ENCODE data around the gene CSTF3.
A peak's percentile ranks its signal among the peaks of the same experiment; 100 is the strongest.
"Not testable (repeated sequence)": the region's sequence is repeated elsewhere in the genome, so short reads cannot be mapped to it uniquely, and the experiment has no call there.

CSTF3 gene

DNA sequence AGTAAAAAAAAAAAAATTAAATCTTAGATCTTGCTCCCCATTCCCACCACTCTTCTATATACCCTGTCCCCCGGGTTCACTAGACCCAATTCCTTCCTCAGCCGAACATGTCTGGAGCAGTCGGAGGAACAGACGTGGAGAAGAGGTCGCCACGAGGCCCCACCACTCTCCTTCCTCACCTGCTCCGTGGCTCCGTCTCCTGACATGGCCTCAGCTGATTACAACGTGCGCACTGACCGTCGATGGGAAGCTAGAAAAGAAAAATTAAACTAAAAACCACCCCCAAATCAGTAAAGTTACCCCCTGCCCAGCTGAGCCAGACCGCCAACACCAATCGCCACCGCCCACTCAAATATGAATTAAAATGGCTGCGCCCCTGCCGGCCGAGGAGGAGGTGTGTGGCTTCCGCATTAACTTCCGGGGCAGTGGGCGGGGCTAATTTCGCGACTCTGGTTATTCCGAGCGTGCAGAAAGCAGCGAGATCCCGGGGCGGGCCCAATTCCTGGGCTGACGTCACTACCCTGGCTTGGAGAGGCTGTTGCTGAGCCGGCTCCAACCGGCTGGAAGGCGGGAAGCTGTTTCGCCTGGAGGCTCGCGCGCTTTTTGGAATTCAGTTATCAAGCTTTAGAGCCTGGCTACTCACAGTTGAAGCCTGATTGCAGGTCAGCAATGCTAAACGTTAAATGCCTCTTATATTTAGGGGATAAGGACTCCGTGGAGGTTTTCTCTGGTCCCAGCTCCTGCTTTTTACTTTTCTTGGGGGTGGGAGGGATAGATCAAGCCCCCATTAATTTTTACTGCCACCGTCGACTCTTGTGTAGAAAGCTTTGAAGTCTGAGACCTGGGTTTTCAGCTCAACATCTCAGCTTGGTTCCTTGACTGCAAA, at the start of gene CSTF3:
Gene CSTF3, minus strand, starts transcription at position 361 of the 886 bp plus-strand sequence. Its CDS starts 155 bp downstream, at position 206.
- DNase-seq: peak; percentile 99

DNA sequence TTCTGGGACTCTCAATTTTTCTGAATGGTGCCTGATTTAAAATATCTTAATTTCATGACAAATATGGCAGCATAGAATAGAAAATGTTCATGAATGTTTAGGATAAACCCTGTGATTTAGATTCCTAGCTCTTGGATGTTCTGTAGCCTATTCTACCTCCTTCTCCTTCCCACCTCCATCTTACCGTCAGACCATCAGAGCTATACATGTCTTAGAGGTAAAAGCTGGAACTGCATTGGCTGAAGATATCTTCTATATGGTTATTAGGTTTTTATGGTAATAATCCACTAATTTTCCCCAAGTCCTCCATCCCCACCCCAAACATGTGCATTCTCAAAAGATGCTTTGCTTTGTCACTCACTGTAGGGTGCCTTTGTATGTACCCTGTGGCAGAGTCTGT, 46.9 kb upstream of the CSTF3 start:
- no peak for DNase-seq

- no peak for DNase-seq
Observed at GRCh38 chr11:33207408-33207985, 46.2 kb upstream of the CSTF3 start.

DNA sequence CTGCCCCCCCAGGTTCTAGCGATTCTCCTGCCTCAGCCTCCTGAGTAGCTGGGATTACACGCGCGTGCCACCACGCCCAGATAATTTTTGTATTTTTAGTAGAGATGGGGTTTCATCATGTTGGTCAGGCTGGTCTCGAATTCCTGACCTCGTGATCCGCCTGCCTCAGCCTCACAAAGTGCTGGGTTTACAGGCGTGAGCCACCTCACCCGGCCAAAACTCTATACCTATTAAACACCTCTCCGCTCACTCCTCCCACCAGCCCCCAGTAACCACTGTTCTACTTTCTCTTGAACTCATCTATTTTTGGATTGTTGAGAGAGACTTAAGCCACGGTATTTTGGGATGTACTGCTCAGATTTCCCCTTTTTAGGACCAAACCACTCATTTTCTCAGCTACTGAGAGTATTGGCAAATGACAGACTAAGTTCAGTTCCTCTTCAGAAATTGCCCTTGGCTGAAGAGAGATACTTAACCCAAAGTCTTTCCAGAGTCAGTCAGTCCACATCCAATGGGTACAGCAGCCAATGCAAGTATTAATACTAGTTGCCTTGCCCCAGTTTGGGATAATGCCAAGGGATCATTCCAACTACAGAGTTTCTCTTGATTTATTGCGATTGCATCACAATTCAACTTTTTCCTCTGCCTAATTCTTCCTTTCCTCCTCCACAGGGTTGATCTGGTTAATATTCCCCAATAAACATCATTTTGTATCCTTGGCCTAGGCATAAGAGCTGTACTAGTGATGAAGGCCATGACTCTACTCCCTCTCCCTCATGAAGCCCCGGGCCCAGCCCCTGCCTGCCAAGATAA, 36.8 kb upstream of the CSTF3 start:
- no peak for DNase-seq

- DNase-seq: no peak
Observed at GRCh38 chr11:33195462-33196173, 34.3 kb upstream of the CSTF3 start.

DNA sequence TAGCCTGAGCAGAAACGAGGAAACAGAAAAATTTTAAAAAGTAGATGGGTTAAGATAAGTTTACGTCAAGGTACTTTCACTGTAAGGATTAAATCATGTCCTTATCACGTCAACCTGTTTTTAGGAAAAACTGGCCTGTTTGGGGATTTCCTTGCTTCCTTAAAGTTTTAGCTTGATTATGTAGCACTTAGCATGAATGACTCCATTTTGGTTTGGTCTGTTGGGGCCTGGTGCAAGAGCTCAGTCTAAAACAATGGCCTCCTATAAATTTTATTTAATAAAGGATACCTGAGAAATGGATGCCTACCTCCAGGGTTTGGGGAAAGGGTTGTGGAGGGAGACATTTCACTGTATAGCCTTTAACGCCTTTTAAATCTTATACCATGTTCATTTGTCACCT, 33.2 kb upstream of the CSTF3 start:
- DNase-seq: no peak

GRCh38 chr11:33191467-33191866, 30.2 kb upstream of the CSTF3 start:
- no peak for DNase-seq

- DNase-seq: no peak
Observed at GRCh38 chr11:33187998-33188722, 26.9 kb upstream of the CSTF3 start.

DNA sequence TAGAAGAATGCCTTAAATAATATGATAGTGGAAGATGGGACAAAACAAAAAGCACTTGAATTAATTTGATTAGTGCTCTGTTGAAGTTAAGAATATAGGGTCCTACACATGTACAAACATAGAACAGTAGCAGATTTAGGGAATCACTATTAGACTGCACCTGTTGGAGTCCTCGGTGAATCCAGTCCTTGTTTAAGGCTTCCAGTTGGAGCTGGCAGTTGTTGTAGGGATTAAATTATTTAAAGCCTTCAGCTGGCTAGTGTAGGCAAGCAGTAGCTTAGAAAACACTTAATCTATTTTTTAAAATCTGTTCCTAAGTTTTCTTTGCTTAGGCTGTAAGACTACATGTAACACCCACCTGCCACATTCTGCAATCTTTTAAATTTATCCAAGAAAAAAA, 24.5 kb upstream of the CSTF3 start:
- no peak for DNase-seq

- DNase-seq: no peak
Observed at GRCh38 chr11:33182246-33182878, 21.1 kb upstream of the CSTF3 start.

- DNase-seq: no peak
Observed at GRCh38 chr11:33179348-33179803, 18.1 kb upstream of the CSTF3 start.

DNA sequence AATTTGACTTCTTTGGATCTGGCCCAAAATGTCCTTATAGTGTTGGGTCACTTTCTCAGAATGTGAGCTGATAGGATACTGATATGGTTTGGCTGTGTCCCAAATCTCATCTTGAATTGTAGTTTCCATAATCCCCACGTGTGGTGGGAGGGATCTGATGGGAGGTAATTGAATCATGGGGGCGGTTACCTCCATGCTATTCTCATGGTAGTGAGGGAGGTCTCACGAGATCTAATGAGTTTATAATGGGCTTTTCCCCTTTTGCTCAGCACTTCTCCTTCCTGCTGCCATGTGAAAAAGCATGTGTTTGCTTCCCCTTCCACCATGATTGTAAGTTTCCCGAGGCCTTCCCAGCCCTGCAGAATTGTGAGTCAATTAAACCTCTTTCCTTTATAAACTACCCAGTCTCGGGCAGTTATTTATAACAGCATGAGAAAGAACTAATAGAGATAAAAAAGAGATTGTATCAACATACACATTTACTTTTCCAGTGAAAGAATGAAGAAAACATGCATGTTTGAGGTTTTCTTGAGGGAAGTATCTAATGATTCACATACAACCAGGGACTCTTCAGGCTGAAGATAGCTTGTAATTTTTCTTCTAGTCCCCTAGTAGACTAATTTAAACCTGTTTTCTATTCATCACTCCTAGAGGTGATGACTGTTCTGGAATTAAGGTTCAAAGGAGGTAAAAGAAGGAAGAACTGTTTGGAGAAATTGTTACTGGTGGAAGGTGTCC, 17.3 kb upstream of the CSTF3 start:
- DNase-seq: no peak

- no peak for DNase-seq
Observed at GRCh38 chr11:33177676-33178336, 16.5 kb upstream of the CSTF3 start.

- DNase-seq: not testable (repeated sequence)
Observed at GRCh38 chr11:33176760-33177159, 15.5 kb upstream of the CSTF3 start.

DNA sequence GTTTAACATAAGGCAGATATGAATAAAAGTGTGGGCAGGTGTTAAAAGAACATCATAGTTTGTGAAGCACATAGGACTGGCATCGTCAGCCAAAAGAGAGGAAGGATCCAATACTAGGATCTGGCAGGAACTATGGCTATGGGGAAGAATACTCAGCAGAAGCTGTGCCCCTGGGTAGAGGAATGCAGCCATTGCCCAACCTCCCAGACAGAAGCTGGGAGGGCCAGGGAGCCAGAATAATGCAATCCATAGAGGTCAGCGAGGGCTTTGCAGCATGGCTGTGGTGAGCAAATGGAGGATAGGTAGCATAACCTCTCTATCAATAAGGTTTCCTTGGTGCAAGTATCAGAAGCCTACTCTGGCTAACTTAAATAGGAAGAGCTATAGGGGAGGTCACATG, 11.7 kb upstream of the CSTF3 start:
- DNase-seq: no peak

- DNase-seq: no peak
Observed at GRCh38 chr11:33172345-33172744, 11.1 kb upstream of the CSTF3 start.

- DNase-seq: no peak
Observed at GRCh38 chr11:33171251-33171650, 10.0 kb upstream of the CSTF3 start.

DNA sequence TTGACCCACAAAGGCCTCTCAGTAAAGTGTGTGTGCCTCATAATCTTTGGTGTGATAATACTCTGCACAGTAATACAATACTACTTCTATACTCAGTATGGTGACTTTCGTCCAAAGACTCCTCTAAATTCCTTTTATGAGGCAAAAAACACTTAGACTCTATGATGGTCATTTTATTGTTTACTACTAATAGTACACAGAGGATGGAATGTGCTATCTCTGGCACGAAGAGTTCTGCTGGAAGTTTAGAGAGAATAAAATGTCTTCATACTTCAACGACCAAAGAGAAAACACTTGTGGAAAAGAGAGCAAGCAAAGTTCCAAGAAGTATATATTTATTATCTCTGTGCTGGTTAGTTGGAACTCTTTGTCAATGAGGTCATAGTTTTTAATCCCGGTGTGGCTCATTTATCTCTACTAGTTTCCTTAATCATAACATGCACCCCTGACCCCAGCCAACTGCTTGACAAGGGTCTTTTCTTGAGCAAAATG, 7.5 kb upstream of the CSTF3 start:
- DNase-seq: no peak

- no peak for DNase-seq
Observed at GRCh38 chr11:33162831-33163230, 1.6 kb upstream of the CSTF3 start.

DNA sequence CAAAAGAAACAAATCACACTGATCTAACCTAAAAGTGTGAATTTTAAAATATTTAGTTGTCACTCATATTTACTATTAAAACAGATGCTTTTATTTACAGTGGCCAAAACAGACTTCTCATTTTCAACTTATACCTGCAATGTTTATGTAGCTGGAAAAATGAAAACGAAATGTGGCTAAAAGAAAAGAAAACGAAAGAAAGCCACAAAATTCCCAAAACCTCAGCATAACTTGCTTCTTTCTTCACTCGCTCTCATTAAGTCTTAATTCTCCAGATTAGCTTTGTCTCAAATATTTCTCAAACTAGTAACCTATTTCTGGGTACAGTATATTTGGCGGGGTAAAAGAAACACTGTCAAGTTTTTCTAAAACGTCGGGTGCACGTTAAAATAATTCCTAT, 693 bp downstream of the CSTF3 start:
- DNase-seq: no peak

Data from amniotic stem cell (primary cell).